HEK293 (cell line): ENCODE results near the gene BCL6B.

ENCODE experiments used
- ATF2 ChIP-seq: fragments of 450-650 bp; formaldehyde crosslinking; IDR thresholded peaks from 2 replicates; pipeline ENCODE4 v1.5.1; 2016; ENCODE audit warnings: missing biosample characterization, missing genetic modification characterization, low read depth
- BCL6B ChIP-seq: fragments of 450-650 bp; formaldehyde crosslinking; IDR thresholded peaks from 2 replicates; pipeline ENCODE4 v1.5.1; 2017; ENCODE audit warnings: missing biosample characterization, missing genetic modification characterization
- KLF9 ChIP-seq: fragments of 450-650 bp; formaldehyde crosslinking; IDR thresholded peaks from 2 replicates; pipeline ENCODE4 v1.5.1; 2016; ENCODE audit warnings: missing biosample characterization, missing genetic modification characterization, low read depth
- OSR2 ChIP-seq: fragments of 450-650 bp; formaldehyde crosslinking; IDR thresholded peaks from 2 replicates; pipeline ENCODE4 v1.5.1; 2016; ENCODE audit warnings: missing biosample characterization, missing genetic modification characterization
- SP2 ChIP-seq: fragments of 450-650 bp; formaldehyde crosslinking; IDR thresholded peaks from 2 replicates; pipeline ENCODE4 v1.5.1; 2016; ENCODE audit warnings: missing biosample characterization, missing genetic modification characterization
- ZBTB48 ChIP-seq: fragments of 450-650 bp; formaldehyde crosslinking; IDR thresholded peaks from 2 replicates; pipeline ENCODE4 v1.5.1; 2016; ENCODE audit warnings: missing biosample characterization, missing genetic modification characterization
- ZBTB7A ChIP-seq: fragments of 450-650 bp; formaldehyde crosslinking; IDR thresholded peaks from 2 replicates; pipeline ENCODE4 v1.5.1; 2016; ENCODE audit warnings: low read depth, missing biosample characterization, missing genetic modification characterization
- ZFHX2 ChIP-seq: fragments of 450-650 bp; formaldehyde crosslinking; conservative IDR thresholded peaks from 2 replicates; pipeline ENCODE4 v1.5.1; 2016; ENCODE audit warnings: missing biosample characterization, missing genetic modification characterization
- ZFP3 ChIP-seq: fragments of 450-650 bp; formaldehyde crosslinking; IDR thresholded peaks from 2 replicates; pipeline ENCODE4 v1.5.1; 2016; ENCODE audit warnings: low read depth, missing biosample characterization, missing genetic modification characterization
- ZFP69B ChIP-seq: fragments of 450-650 bp; formaldehyde crosslinking; IDR thresholded peaks from 2 replicates; pipeline ENCODE4 v1.5.1; 2016; ENCODE audit warnings: missing biosample characterization, missing genetic modification characterization
- ZNF112 ChIP-seq: fragments of 450-650 bp; formaldehyde crosslinking; IDR thresholded peaks from 2 replicates; pipeline ENCODE4 v1.5.0; 2017; ENCODE audit warnings: missing biosample characterization, missing genetic modification characterization
- ZNF18 ChIP-seq: fragments of 450-650 bp; formaldehyde crosslinking; IDR thresholded peaks from 2 replicates; pipeline ENCODE4 v1.5.1; 2016; ENCODE audit warnings: missing biosample characterization, missing genetic modification characterization
- ZNF211 ChIP-seq: fragments of 450-650 bp; formaldehyde crosslinking; IDR thresholded peaks from 2 replicates; pipeline ENCODE4 v1.5.1; 2016; ENCODE audit warnings: low read depth, missing biosample characterization, missing genetic modification characterization
- ZNF221 ChIP-seq: fragments of 450-650 bp; formaldehyde crosslinking; IDR thresholded peaks from 2 replicates; pipeline ENCODE4 v1.5.1; 2017; ENCODE audit warnings: missing biosample characterization, missing genetic modification characterization, borderline replicate concordance
- ZNF366 ChIP-seq: fragments of 450-650 bp; formaldehyde crosslinking; conservative IDR thresholded peaks from 2 replicates; pipeline ENCODE4 v1.5.1; 2016; ENCODE audit warnings: missing biosample characterization, missing genetic modification characterization
- ZNF37A ChIP-seq: fragments of 450-650 bp; IDR thresholded peaks from 2 replicates; pipeline ENCODE4 v1.5.1; 2018; ENCODE audit warnings: missing biosample characterization, missing genetic modification characterization
- ZNF416 ChIP-seq: fragments of 450-650 bp; formaldehyde crosslinking; IDR thresholded peaks from 2 replicates; pipeline ENCODE4 v1.5.1; 2016; ENCODE audit warnings: missing biosample characterization, missing genetic modification characterization
- ZNF510 ChIP-seq: fragments of 450-650 bp; formaldehyde crosslinking; IDR thresholded peaks from 2 replicates; pipeline ENCODE4 v1.5.1; 2018; ENCODE audit warnings: mild to moderate bottlenecking, missing genetic modification characterization, missing biosample characterization; ENCODE audit not compliant: insufficient replicate concordance
- ZNF521 ChIP-seq: fragments of 450-650 bp; formaldehyde crosslinking; IDR thresholded peaks from 2 replicates; pipeline ENCODE4 v1.5.1; 2017; ENCODE audit warnings: missing biosample characterization, mild to moderate bottlenecking, missing genetic modification characterization
- ZNF624 ChIP-seq: fragments of 450-650 bp; formaldehyde crosslinking; IDR thresholded peaks from 2 replicates; pipeline ENCODE4 v1.5.1; 2017; ENCODE audit warnings: missing biosample characterization, missing genetic modification characterization
- ZNF843 ChIP-seq: fragments of 450-650 bp; formaldehyde crosslinking; IDR thresholded peaks from 2 replicates; pipeline ENCODE4 v1.5.1; 2016; ENCODE audit warnings: missing biosample characterization, missing genetic modification characterization
- TF ChIP-seq, protein P1 (sequence below): fragments of 450-650 bp; formaldehyde crosslinking; conservative IDR thresholded peaks from 2 replicates; pipeline ENCODE4 v1.5.1; 2016; ENCODE audit warnings: low read depth, missing biosample characterization, missing genetic modification characterization
- TF ChIP-seq, protein P2 (sequence below): fragments of 450-650 bp; formaldehyde crosslinking; optimal IDR thresholded peaks from 2 replicates; pipeline ENCODE3; 2016; ENCODE audit warnings: missing biosample characterization, mild to moderate bottlenecking, missing genetic modification characterization
- TF ChIP-seq, protein P3 (sequence below): fragments of 450-650 bp; formaldehyde crosslinking; IDR thresholded peaks from 2 replicates; pipeline ENCODE4 v1.5.1; 2016; ENCODE audit warnings: missing biosample characterization, missing genetic modification characterization, borderline replicate concordance

BCL6B gene

DNA sequence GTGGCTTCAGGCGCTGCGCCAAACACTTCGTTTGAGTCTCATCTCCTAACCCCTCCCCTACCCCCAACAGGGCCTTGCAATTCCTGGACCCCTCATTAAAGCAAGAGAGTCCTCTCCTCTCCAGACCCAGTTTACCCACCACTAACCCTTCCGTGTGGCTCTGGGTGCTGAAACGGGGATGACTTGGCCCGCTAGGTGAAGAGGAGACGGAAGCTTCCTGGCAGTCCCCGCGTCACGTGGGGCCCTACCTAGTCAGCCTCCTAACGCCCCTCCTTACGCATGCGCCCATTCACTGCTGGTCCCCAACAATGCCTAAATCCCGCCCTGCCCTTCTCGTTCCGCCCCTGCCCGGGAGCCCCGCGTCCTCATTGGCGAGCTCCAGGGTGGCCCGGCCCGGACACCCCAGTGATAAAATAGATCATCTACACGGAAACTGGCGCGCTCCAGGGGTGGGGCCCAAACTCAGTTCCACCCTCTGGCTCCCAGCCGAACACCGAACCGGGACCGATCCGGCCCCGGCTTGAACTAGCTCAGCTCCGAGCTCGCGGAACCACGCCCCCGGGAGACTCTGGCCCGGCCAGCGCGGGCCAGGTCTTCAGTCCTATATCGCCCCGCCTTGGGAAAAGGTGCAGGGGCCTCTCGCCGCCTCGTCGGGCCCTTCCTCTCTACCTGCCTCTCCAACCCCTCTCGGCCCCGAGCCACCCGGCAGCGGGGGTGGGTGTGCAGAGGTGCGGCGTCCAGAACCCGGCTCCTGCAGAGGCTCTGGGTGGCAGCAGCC is 12.9 kb downstream of the BCL6B start, which contains the start of gene SLC16A13 (continued):
- peak; percentile 48; the same call in 1 of the 2 replicates for TF ChIP-seq ZNF366 (tag by site-specific recombination)
- no peak for TF ChIP-seq ZNF112 (tag by site-specific recombination)
- no peak for TF ChIP-seq ZBTB7A
- TF ChIP-seq BCL6B (tag by site-specific recombination), result no peak
- no peak for TF ChIP-seq ZFP3 (tag by site-specific recombination)
- TF ChIP-seq ZNF510, result no peak
- TF ChIP-seq ZNF624 (tag by site-specific recombination), result no peak
- no peak for TF ChIP-seq ZNF843 (tag by site-specific recombination)
- TF ChIP-seq, protein P1, sequence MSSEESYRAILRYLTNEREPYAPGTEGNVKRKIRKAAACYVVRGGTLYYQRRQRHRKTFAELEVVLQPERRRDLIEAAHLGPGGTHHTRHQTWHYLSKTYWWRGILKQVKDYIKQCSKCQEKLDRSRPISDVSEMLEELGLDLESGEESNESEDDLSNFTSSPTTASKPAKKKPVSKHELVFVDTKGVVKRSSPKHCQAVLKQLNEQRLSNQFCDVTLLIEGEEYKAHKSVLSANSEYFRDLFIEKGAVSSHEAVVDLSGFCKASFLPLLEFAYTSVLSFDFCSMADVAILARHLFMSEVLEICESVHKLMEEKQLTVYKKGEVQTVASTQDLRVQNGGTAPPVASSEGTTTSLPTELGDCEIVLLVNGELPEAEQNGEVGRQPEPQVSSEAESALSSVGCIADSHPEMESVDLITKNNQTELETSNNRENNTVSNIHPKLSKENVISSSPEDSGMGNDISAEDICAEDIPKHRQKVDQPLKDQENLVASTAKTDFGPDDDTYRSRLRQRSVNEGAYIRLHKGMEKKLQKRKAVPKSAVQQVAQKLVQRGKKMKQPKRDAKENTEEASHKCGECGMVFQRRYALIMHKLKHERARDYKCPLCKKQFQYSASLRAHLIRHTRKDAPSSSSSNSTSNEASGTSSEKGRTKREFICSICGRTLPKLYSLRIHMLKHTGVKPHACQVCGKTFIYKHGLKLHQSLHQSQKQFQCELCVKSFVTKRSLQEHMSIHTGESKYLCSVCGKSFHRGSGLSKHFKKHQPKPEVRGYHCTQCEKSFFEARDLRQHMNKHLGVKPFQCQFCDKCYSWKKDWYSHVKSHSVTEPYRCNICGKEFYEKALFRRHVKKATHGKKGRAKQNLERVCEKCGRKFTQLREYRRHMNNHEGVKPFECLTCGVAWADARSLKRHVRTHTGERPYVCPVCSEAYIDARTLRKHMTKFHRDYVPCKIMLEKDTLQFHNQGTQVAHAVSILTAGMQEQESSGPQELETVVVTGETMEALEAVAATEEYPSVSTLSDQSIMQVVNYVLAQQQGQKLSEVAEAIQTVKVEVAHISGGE, result peak; percentile 82
- TF ChIP-seq SP2 (tag by site-specific recombination), result peak; percentile 99
- TF ChIP-seq ZBTB48 (tag by site-specific recombination), result peak; percentile 87
- peak; percentile 14; the same call in 1 of the 2 replicates for TF ChIP-seq ZFHX2 (tag by site-specific recombination)
- TF ChIP-seq, protein P2, sequence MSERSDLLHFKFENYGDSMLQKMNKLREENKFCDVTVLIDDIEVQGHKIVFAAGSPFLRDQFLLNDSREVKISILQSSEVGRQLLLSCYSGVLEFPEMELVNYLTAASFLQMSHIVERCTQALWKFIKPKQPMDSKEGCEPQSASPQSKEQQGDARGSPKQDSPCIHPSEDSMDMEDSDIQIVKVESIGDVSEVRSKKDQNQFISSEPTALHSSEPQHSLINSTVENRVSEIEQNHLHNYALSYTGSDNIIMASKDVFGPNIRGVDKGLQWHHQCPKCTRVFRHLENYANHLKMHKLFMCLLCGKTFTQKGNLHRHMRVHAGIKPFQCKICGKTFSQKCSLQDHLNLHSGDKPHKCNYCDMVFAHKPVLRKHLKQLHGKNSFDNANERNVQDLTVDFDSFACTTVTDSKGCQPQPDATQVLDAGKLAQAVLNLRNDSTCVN (tag by site-specific recombination), result peak; percentile 59
- TF ChIP-seq ZNF221 (tag by site-specific recombination), result no peak
- peak; percentile 85; the same call in 1 of the 2 replicates for TF ChIP-seq ZFP69B (tag by site-specific recombination)
- no peak for TF ChIP-seq ATF2 (tag by site-specific recombination)
- TF ChIP-seq ZNF37A (tag by site-specific recombination), result no peak
- no peak for TF ChIP-seq ZNF211
- TF ChIP-seq, protein P3, sequence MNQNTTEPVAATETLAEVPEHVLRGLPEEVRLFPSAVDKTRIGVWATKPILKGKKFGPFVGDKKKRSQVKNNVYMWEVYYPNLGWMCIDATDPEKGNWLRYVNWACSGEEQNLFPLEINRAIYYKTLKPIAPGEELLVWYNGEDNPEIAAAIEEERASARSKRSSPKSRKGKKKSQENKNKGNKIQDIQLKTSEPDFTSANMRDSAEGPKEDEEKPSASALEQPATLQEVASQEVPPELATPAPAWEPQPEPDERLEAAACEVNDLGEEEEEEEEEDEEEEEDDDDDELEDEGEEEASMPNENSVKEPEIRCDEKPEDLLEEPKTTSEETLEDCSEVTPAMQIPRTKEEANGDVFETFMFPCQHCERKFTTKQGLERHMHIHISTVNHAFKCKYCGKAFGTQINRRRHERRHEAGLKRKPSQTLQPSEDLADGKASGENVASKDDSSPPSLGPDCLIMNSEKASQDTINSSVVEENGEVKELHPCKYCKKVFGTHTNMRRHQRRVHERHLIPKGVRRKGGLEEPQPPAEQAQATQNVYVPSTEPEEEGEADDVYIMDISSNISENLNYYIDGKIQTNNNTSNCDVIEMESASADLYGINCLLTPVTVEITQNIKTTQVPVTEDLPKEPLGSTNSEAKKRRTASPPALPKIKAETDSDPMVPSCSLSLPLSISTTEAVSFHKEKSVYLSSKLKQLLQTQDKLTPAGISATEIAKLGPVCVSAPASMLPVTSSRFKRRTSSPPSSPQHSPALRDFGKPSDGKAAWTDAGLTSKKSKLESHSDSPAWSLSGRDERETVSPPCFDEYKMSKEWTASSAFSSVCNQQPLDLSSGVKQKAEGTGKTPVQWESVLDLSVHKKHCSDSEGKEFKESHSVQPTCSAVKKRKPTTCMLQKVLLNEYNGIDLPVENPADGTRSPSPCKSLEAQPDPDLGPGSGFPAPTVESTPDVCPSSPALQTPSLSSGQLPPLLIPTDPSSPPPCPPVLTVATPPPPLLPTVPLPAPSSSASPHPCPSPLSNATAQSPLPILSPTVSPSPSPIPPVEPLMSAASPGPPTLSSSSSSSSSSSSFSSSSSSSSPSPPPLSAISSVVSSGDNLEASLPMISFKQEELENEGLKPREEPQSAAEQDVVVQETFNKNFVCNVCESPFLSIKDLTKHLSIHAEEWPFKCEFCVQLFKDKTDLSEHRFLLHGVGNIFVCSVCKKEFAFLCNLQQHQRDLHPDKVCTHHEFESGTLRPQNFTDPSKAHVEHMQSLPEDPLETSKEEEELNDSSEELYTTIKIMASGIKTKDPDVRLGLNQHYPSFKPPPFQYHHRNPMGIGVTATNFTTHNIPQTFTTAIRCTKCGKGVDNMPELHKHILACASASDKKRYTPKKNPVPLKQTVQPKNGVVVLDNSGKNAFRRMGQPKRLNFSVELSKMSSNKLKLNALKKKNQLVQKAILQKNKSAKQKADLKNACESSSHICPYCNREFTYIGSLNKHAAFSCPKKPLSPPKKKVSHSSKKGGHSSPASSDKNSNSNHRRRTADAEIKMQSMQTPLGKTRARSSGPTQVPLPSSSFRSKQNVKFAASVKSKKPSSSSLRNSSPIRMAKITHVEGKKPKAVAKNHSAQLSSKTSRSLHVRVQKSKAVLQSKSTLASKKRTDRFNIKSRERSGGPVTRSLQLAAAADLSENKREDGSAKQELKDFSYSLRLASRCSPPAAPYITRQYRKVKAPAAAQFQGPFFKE (tag by site-specific recombination), result no peak
- TF ChIP-seq KLF9 (tag by site-specific recombination), result peak; percentile 88
- peak; percentile 63; the same call in 1 of the 2 replicates for TF ChIP-seq OSR2 (tag by site-specific recombination)
- TF ChIP-seq ZNF521, result no peak
- TF ChIP-seq ZNF416 (tag by site-specific recombination), result no peak
- no peak for TF ChIP-seq ZNF18
